ENCODE data around the gene MAEA.

Gene MAEA

DNA sequence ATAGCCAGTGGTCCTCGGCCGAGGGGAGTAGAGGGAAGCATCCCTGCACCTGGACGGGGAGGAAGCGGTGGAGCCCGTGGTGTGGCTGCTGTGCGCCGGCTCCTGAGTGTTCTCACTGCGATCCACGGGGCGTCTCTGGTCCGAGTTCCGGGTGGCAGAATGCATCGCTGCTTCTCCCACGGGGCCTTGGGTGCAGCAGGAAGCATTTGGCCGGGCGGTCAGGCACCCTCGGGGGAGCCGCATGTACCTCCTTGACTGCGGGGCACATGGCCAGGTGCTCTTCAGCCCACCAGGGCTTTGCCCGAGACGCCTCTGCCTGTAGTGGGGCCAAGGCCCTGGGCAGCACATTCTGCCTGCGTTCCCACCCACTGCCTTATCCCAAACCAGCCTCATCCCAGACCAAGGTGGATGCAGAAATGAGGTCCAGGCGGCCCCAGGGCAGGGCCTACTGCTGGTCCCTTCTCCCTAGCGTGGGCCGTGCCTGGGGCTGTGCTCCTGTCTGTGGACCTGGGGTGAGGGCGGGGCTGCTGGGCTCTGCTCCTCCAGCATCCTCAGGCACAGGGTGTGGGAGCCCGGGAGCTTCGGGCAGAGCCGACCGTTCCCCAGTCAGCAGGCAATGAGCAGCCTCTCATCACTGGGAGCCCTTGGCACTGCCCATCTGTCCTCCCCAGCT, 89.0 kb downstream of the MAEA start:
- Histone ChIP-seq H3K9me3 (ENCODE audit: control insufficient read depth, low read length) (no peaks in the 10 kb centered on the region), H4K91ac (ENCODE audit: low read length) (no peak overlapping the region), H3K27me3 (ENCODE audit: control insufficient read depth in 1 of 2, insufficient read depth in 1 of 2, low read length in 2 of 2) (no peaks in the 10 kb centered on the region), H2BK15ac (ENCODE audit: low read depth, poor library complexity, severe bottlenecking) (no peak overlapping the region), H2AK5ac (ENCODE audit: low read length, severe bottlenecking) (no peak overlapping the region), H2BK120ac (ENCODE audit: low read depth, low read length) (no peak overlapping the region), H3K4me2 (ENCODE audit: low read length, poor library complexity, severe bottlenecking) (no peak overlapping the region), H3K23ac (ENCODE audit: low read length in 2 of 2) (no peak overlapping the region), H3K27ac (ENCODE audit: low read length, poor library complexity, severe bottlenecking) (no peak overlapping the region), H2BK12ac (ENCODE audit: low read length in 2 of 2) (no peak overlapping the region), H3K36me3 (ENCODE audit: control insufficient read depth in 1 of 2, insufficient read depth in 2 of 2, low read depth in 1 of 2, low read length in 2 of 2) (peaks cover 8 to 79% of the 10 kb centered on the region in 2 experiments), H3K79me1 (replicated peaks; ENCODE audit: low read length, poor library complexity, severe bottlenecking) (no peaks in the 10 kb centered on the region), H3K9ac (ENCODE audit: low read length) (no peak overlapping the region), H4K8ac (ENCODE audit: low read length) (no peak overlapping the region), H2BK5ac (ENCODE audit: low read depth, low read length, poor library complexity, severe bottlenecking) (no peak overlapping the region), H2AFZ (ENCODE audit: low read depth, low read length) (no peak overlapping the region), H3K4ac (ENCODE audit: low read depth in 1 of 2, low read length in 2 of 2) (no peak overlapping the region), H3K18ac (ENCODE audit: low read depth in 1 of 2, low read length in 2 of 2) (no peak overlapping the region), H3K4me3 (ENCODE audit: insufficient read depth in 1 of 2, low read depth in 1 of 2, low read length in 2 of 2) (no peak overlapping the region), H3K14ac (ENCODE audit: low read length in 2 of 2) (no peak overlapping the region), H3K4me1 (ENCODE audit: control insufficient read depth, insufficient read depth, low read depth, low read length) (no peaks in the 10 kb centered on the region)
- DNase-seq = no peak
- 93% methylated on average over 30 of the region's 30 CpGs for WGBS

DNA sequence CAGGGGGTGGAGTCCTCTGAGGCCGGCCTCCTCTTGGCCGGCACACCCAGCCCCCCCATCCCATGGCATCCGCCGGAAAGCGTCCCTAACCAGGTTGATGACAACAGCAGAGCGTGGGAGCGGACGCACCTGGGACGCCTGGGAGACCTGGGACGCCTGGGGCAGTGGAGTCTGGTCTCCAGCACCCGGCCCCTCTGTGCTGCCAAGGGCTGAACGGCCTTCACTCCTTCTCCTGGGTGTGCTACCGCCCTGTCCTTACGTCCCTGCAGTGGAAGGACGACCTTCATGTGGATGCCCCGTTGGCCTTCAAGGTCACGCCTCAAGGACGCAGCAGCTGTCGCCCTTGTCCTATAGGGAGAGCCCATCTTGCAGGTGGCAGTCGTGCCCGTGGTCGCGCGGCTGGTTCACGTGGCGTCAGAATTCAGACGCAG, 89.7 kb downstream of the MAEA start:
- Histone ChIP-seq H2AK5ac (ENCODE audit: low read length, severe bottlenecking) (no peak overlapping the region), H2BK120ac (ENCODE audit: low read depth, low read length) (no peak overlapping the region), H2AFZ (ENCODE audit: low read depth, low read length) (no peak overlapping the region), H3K4me3 (ENCODE audit: insufficient read depth in 1 of 2, low read depth in 1 of 2, low read length in 2 of 2) (no peak overlapping the region), H3K27me3 (ENCODE audit: control insufficient read depth in 1 of 2, insufficient read depth in 1 of 2, low read length in 2 of 2) (no peaks in the 10 kb centered on the region), H3K36me3 (ENCODE audit: control insufficient read depth in 1 of 2, insufficient read depth in 2 of 2, low read depth in 1 of 2, low read length in 2 of 2) (peaks cover 12 to 79% of the 10 kb centered on the region in 2 experiments), H3K9me3 (ENCODE audit: control insufficient read depth, low read length) (no peaks in the 10 kb centered on the region), H2BK12ac (ENCODE audit: low read length in 2 of 2) (no peak overlapping the region), H2BK5ac (ENCODE audit: low read depth, low read length, poor library complexity, severe bottlenecking) (no peak overlapping the region), H3K4ac (ENCODE audit: low read depth in 1 of 2, low read length in 2 of 2) (no peak overlapping the region), H3K18ac (ENCODE audit: low read depth in 1 of 2, low read length in 2 of 2) (no peak overlapping the region), H4K91ac (ENCODE audit: low read length) (no peak overlapping the region), H2BK15ac (ENCODE audit: low read depth, poor library complexity, severe bottlenecking) (no peak overlapping the region), H3K4me1 (ENCODE audit: control insufficient read depth, insufficient read depth, low read depth, low read length) (no peaks in the 10 kb centered on the region), H3K23ac (ENCODE audit: low read length in 2 of 2) (no peak overlapping the region), H3K4me2 (ENCODE audit: low read length, poor library complexity, severe bottlenecking) (no peak overlapping the region), H4K8ac (ENCODE audit: low read length) (no peak overlapping the region), H3K9ac (ENCODE audit: low read length) (no peak overlapping the region), H3K27ac (ENCODE audit: low read length, poor library complexity, severe bottlenecking) (no peak overlapping the region), H3K14ac (ENCODE audit: low read length in 2 of 2) (no peak overlapping the region), H3K79me1 (replicated peaks; ENCODE audit: low read length, poor library complexity, severe bottlenecking) (no peaks in the 10 kb centered on the region)
- 96% methylated on average over 27 of the region's 27 CpGs for WGBS
- no peak for DNase-seq

DNA sequence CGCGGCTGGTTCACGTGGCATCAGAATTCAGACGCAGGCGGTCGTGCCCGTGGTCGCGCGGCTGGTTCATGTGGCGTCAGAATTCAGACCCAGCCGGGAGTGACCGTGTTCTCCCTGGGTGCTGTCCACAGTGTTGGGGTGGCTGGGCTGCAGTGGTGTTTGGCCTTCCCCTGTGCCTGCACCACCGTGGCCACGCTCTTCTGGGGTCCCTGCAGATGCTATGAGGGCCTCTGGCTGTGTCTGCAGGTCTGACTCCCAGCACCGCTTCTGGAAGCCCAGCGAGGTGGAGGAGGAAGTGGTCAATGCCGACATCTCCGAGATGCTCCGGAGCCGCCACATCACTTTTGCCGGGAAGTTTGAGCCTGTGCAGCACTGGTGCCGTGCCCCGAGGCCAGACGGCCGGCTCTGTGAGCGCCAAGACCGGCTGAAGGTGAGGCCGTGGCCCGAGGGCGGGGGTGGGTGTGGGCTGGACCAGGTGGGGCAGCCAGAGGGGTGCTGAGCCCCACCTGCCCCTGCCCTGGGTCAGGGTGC, 90.2 kb downstream of the MAEA start:
- H3K4ac ChIP-seq (ENCODE audit: low read depth in 1 of 2, low read length in 2 of 2) = no peak overlapping the region
- H3K36me3 ChIP-seq (ENCODE audit: control insufficient read depth in 1 of 2, insufficient read depth in 2 of 2, low read depth in 1 of 2, low read length in 2 of 2) = peaks cover 16 to 79% of the 10 kb centered on the region in 2 experiments
- no peak overlapping the region for H3K14ac ChIP-seq (ENCODE audit: low read length in 2 of 2)
- H3K18ac ChIP-seq (ENCODE audit: low read depth in 1 of 2, low read length in 2 of 2) = no peak overlapping the region
- H2BK5ac ChIP-seq (ENCODE audit: low read depth, low read length, poor library complexity, severe bottlenecking) = no peak overlapping the region
- no peak overlapping the region for H4K91ac ChIP-seq (ENCODE audit: low read length)
- no peak overlapping the region for H3K9ac ChIP-seq (ENCODE audit: low read length)
- no peak overlapping the region for H4K8ac ChIP-seq (ENCODE audit: low read length)
- no peaks in the 10 kb centered on the region for H3K4me1 ChIP-seq (ENCODE audit: control insufficient read depth, insufficient read depth, low read depth, low read length)
- H3K79me1 ChIP-seq (replicated peaks; ENCODE audit: low read length, poor library complexity, severe bottlenecking) = no peaks in the 10 kb centered on the region
- H2AFZ ChIP-seq (ENCODE audit: low read depth, low read length) = no peak overlapping the region
- no peak overlapping the region for H2BK15ac ChIP-seq (ENCODE audit: low read depth, poor library complexity, severe bottlenecking)
- H2BK120ac ChIP-seq (ENCODE audit: low read depth, low read length) = no peak overlapping the region
- no peak overlapping the region for H3K27ac ChIP-seq (ENCODE audit: low read length, poor library complexity, severe bottlenecking)
- DNase-seq = no peak
- no peak overlapping the region for H2AK5ac ChIP-seq (ENCODE audit: low read length, severe bottlenecking)
- H3K4me2 ChIP-seq (ENCODE audit: low read length, poor library complexity, severe bottlenecking) = no peak overlapping the region
- H3K27me3 ChIP-seq (ENCODE audit: control insufficient read depth in 1 of 2, insufficient read depth in 1 of 2, low read length in 2 of 2) = no peaks in the 10 kb centered on the region
- H3K23ac ChIP-seq (ENCODE audit: low read length in 2 of 2) = no peak overlapping the region
- no peak overlapping the region for H2BK12ac ChIP-seq (ENCODE audit: low read length in 2 of 2)
- no peak overlapping the region for H3K4me3 ChIP-seq (ENCODE audit: insufficient read depth in 1 of 2, low read depth in 1 of 2, low read length in 2 of 2)
- no peaks in the 10 kb centered on the region for H3K9me3 ChIP-seq (ENCODE audit: control insufficient read depth, low read length)
- 92% methylated on average over 22 of the region's 31 CpGs for WGBS

- H3K79me1 ChIP-seq (replicated peaks; ENCODE audit: low read length, poor library complexity, severe bottlenecking) = no peaks in the 10 kb centered on the region
- H3K27ac ChIP-seq (ENCODE audit: low read length, poor library complexity, severe bottlenecking) = no peak overlapping the region
- H3K14ac ChIP-seq (ENCODE audit: low read length in 2 of 2) = no peak overlapping the region
- peaks cover 20 to 79% of the 10 kb centered on the region in 2 experiments for H3K36me3 ChIP-seq (ENCODE audit: control insufficient read depth in 1 of 2, insufficient read depth in 2 of 2, low read depth in 1 of 2, low read length in 2 of 2)
- no peak overlapping the region for H2BK120ac ChIP-seq (ENCODE audit: low read depth, low read length)
- H2AFZ ChIP-seq (ENCODE audit: low read depth, low read length) = no peak overlapping the region
- no peak overlapping the region for H3K4ac ChIP-seq (ENCODE audit: low read depth in 1 of 2, low read length in 2 of 2)
- H3K4me2 ChIP-seq (ENCODE audit: low read length, poor library complexity, severe bottlenecking) = no peak overlapping the region
- no peaks in the 10 kb centered on the region for H3K27me3 ChIP-seq (ENCODE audit: control insufficient read depth in 1 of 2, insufficient read depth in 1 of 2, low read length in 2 of 2)
- no peak overlapping the region for H4K8ac ChIP-seq (ENCODE audit: low read length)
- no peak overlapping the region for H4K91ac ChIP-seq (ENCODE audit: low read length)
- DNase-seq = no peak
- no peak overlapping the region for H2AK5ac ChIP-seq (ENCODE audit: low read length, severe bottlenecking)
- H2BK5ac ChIP-seq (ENCODE audit: low read depth, low read length, poor library complexity, severe bottlenecking) = no peak overlapping the region
- 93% methylated on average over 36 of the region's 36 CpGs for WGBS
- H2BK15ac ChIP-seq (ENCODE audit: low read depth, poor library complexity, severe bottlenecking) = no peak overlapping the region
- H3K4me1 ChIP-seq (ENCODE audit: control insufficient read depth, insufficient read depth, low read depth, low read length) = no peaks in the 10 kb centered on the region
- peak overlapping the region in 1 of 2 experiments; percentile 10 for H3K4me3 ChIP-seq (ENCODE audit: insufficient read depth in 1 of 2, low read depth in 1 of 2, low read length in 2 of 2)
- no peak overlapping the region for H3K9ac ChIP-seq (ENCODE audit: low read length)
- H2BK12ac ChIP-seq (ENCODE audit: low read length in 2 of 2) = no peak overlapping the region
- H3K18ac ChIP-seq (ENCODE audit: low read depth in 1 of 2, low read length in 2 of 2) = no peak overlapping the region
- H3K9me3 ChIP-seq (ENCODE audit: control insufficient read depth, low read length) = no peaks in the 10 kb centered on the region
- no peak overlapping the region for H3K23ac ChIP-seq (ENCODE audit: low read length in 2 of 2)
These were observed 90.9 kb downstream of the MAEA start for GRCh38 chr4:1380368-1381151.

Measured in mesenchymal stem cell (in vitro differentiated cells and primary cell).